ENCODE measurements around the gene FGGY.
"Not testable (repeated sequence)": the region's sequence is repeated elsewhere in the genome, so short reads cannot be mapped to it uniquely, and the experiment has no call there.

DNA sequence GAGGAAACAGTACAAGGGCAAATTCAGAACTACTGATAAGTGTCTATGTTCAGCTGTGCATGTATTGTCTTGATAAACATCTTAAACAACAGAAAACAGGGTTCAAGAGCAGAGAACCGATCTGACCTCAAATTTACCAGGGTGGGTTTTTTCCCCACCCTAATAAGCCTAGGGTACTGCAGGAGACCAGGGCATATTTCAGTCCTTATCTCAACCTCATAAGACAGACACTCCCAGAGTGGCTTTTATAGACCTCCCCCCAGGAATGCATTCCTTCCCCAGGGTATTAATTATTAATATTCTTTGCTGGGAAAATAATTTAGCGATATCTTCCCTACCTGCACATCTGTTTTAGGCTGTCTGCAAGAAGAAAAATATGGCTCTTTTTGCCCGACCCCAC is 261.7 kb downstream of the FGGY start:
- TF ChIP-seq EZH2 (IDR thresholded peaks at IDR 0.05); POLR2AphosphoS5 (IDR thresholded peaks at IDR 0.05; ENCODE audit: borderline replicate concordance, low read depth, low read length): not testable (repeated sequence)
